Measurements from ENCODE around the gene MRPS27.
"Not testable (repeated sequence)": the region's sequence is repeated elsewhere in the genome, so short reads cannot be mapped to it uniquely, and the experiment has no call there.

Gene MRPS27

DNA sequence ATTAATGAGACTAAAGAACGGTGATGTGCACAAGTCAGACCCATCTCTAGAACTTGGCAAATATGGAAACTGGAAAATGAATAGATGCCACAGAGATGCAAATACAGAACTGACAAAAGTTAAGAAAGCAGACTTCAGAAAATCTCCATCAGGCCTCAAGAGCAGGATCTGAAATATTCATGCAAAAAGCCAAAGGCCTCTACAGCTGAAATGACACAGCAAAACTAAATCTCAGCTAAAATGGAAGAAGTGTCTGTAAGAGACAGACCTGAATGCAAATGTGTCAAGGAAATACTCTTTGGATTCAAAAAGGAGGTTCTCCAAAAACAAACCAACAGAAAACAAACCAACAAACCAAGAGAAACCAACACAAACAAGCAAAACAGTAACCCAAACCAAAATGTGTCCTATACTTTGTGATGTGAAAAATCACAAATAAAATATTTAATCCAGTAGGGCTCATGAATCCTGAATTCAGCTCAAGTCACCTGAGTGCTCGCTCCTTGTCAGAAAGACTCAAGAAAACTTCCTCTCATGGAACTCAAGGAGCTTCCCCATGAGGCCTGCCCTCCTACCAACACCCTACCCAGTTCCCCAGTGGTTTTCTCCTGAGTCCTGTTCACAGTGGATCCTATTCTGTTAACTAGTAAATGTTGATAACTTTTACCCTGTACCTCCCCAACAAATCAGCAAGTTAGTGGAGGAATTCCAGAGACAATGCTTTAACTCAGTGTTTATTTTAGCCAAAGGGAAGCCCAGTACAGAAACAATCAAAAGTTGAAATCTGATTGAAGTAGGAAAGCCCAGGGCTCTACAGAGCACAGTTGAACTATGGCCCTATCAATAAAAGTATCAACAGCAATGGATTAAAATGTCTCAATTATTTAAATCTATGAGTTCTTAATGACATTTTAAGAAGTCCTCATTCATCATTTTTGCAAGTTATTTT is 14.6 kb downstream of the MRPS27 start:
- H3K4me1 Mint-ChIP-seq: peaks cover 72% of the 10 kb centered on the region
- H3K36me3 Mint-ChIP-seq: peaks cover 6% of the 10 kb centered on the region
- H3K27me3 Mint-ChIP-seq: no peaks in the 10 kb centered on the region
- H3K4me3 Mint-ChIP-seq: no peak overlapping the region
- H3K9me3 Mint-ChIP-seq: no peaks in the 10 kb centered on the region
- peak overlapping the region; percentile 62 for H3K27ac Mint-ChIP-seq

- Mint-ChIP-seq H3K4me3 (no peak overlapping the region), H3K36me3 (peaks cover 18% of the 10 kb centered on the region), H3K27me3 (no peaks in the 10 kb centered on the region), H3K4me1 (peaks cover 81% of the 10 kb centered on the region), H3K9me3 (no peaks in the 10 kb centered on the region), H3K27ac (no peak overlapping the region)
Observed at GRCh38 chr5:72302171-72302570, 17.9 kb downstream of the MRPS27 start.

DNA sequence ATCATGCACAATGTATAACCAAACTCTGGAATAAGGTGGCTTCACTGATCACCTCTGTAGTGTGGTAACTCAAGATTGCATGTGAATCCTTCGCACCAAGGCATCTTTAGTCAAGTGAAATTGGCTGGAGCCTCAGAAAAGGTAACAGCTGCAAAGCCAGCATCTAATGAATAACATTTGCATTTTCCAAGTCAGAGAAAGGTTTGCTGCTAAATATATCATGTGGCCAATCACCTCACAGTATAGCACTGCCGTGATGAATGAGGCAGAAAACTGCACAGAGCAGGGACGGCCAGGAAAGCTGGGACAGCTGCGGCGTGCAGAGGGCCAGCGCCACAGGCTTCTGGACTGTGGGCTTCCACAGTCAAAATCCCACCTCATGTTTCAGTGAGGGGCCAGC is 18.5 kb downstream of the MRPS27 start:
- Mint-ChIP-seq H3K36me3 (peaks cover 18% of the 10 kb centered on the region), H3K27ac (no peak overlapping the region), H3K4me1 (peaks cover 80% of the 10 kb centered on the region), H3K27me3 (no peaks in the 10 kb centered on the region), H3K4me3 (no peak overlapping the region), H3K9me3 (no peaks in the 10 kb centered on the region)

DNA sequence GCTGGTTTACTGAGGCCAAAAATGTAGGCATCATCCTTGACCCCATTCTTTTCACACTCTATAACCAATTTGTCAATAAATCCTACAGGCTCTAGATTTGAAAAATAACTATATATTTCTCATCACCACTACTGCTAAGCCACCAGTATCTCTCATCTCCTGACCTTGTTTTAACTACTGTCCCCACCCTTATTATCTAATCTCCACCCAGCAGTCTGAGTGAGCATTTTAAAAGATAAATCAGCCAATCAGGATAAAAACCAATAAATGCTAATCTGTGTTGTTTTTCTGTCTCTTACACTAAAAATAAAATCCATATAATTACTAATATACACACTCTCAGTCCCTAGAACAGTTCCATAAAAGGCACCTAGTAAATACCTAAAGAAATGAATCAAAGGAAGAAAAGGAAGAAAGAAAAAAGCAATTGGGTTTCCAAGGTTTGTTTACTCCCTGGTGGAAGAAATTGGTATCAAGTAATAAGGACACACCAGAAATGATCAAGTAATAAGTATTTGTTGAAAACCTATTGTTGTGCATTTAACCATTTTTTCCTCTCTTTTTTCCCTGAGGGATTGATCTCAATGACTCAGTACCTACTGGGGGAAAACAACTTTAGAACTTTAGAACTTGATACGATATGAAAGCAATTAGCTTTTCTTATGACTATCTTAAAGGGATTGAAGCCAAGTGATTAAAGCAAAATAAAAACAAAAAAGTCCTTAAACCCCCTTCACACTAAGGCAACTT is 19.3 kb downstream of the MRPS27 start:
- Mint-ChIP-seq H3K4me1 (peaks cover 76% of the 10 kb centered on the region), H3K36me3 (peaks cover 23% of the 10 kb centered on the region), H3K27ac (no peak overlapping the region), H3K27me3 (no peaks in the 10 kb centered on the region), H3K4me3 (no peak overlapping the region), H3K9me3 (no peaks in the 10 kb centered on the region)

- no peaks in the 10 kb centered on the region for H3K27me3 Mint-ChIP-seq
- peaks cover 62% of the 10 kb centered on the region for H3K4me1 Mint-ChIP-seq
- no peak overlapping the region for H3K27ac Mint-ChIP-seq
- peaks cover 30% of the 10 kb centered on the region for H3K36me3 Mint-ChIP-seq
- no peaks in the 10 kb centered on the region for H3K9me3 Mint-ChIP-seq
- H3K4me3 Mint-ChIP-seq: no peak overlapping the region
Observed at GRCh38 chr5:72298711-72299110, 21.3 kb downstream of the MRPS27 start.

DNA sequence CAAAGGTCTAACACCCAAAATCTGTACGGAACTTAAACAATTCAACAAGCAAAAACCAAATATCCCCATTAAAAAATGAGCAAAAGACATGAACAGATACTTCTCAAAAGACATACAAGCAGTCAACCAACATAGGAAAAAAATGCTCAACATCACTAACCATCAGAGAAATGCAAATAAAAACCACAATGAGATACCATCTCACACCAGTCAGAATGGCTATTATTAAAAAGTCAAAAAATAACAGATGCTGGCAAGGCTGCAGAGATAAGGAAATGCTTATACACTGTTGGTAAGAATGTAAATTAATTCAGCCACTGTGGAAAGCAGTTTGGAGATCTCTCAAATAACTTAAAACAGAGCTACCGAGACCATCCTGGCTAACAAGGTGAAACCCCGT is 21.9 kb downstream of the MRPS27 start:
- peaks cover 58% of the 10 kb centered on the region for H3K4me1 Mint-ChIP-seq
- H3K36me3 Mint-ChIP-seq: peaks cover 30% of the 10 kb centered on the region
- not testable (repeated sequence) for H3K4me3 Mint-ChIP-seq, H3K9me3 Mint-ChIP-seq, H3K27me3 Mint-ChIP-seq, H3K27ac Mint-ChIP-seq

GRCh38 chr5:72296256-72296655 is 23.8 kb downstream of the MRPS27 start:
- H3K9me3 Mint-ChIP-seq: no peaks in the 10 kb centered on the region
- peaks cover 41% of the 10 kb centered on the region for H3K4me1 Mint-ChIP-seq
- H3K27me3 Mint-ChIP-seq: no peaks in the 10 kb centered on the region
- peaks cover 31% of the 10 kb centered on the region for H3K36me3 Mint-ChIP-seq
- H3K27ac Mint-ChIP-seq: no peak overlapping the region
- no peak overlapping the region for H3K4me3 Mint-ChIP-seq

DNA sequence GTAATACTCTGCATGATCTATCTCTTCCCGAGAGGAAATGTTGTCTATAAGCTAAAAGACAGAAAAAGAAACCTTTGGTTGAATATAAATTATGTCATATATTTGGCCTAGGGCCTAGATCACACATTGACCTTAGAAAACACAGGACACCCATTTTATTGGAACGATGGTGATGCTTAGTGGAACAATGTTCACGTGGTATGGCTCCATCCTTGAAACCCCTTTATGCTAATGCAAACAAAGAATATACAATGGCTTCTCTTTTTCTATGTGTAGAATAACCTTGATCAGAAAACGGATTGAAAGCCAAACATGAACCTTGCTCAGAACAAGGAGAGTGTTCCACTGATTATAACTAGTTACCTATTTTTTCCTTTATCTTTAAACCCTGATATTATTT is 24.5 kb downstream of the MRPS27 start:
- no peak overlapping the region for H3K27ac Mint-ChIP-seq
- no peaks in the 10 kb centered on the region for H3K27me3 Mint-ChIP-seq
- peaks cover 29% of the 10 kb centered on the region for H3K36me3 Mint-ChIP-seq
- H3K9me3 Mint-ChIP-seq: no peaks in the 10 kb centered on the region
- peaks cover 34% of the 10 kb centered on the region for H3K4me1 Mint-ChIP-seq
- H3K4me3 Mint-ChIP-seq: no peak overlapping the region

- no peaks in the 10 kb centered on the region for H3K9me3 Mint-ChIP-seq
- H3K36me3 Mint-ChIP-seq: peaks cover 22% of the 10 kb centered on the region
- H3K4me3 Mint-ChIP-seq: no peak overlapping the region
- H3K4me1 Mint-ChIP-seq: peaks cover 23% of the 10 kb centered on the region
- H3K27ac Mint-ChIP-seq: no peak overlapping the region
- H3K27me3 Mint-ChIP-seq: no peaks in the 10 kb centered on the region
Observed at GRCh38 chr5:72294473-72294872, 25.6 kb downstream of the MRPS27 start.

DNA sequence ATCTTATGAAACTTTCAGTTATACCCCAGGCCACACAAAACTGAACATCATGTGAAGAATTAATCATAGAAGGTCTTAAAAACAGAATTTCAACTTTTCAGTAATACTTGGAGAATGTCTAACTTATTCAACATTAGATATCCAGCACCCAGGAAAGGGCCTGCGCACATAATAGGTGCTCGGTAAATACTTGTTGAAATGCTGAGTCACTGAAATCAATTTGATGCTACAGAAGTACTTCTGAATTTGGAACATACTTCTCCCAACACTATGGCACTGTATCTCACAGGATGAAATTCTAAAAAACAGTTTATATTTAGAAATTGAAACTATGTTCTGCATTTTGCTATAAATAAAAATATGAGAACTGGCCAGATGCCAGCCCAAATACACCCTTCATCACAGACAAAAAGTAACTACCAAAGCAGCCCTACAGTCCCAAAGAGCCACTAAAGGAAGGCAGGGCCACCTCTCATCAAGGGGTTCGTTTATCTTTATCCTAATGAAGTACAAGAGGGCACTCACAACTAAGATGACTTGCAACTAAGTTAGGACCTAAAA is 26.5 kb downstream of the MRPS27 start:
- no peak overlapping the region for H3K4me3 Mint-ChIP-seq
- H3K27ac Mint-ChIP-seq: no peak overlapping the region
- H3K4me1 Mint-ChIP-seq: peaks cover 14% of the 10 kb centered on the region
- H3K9me3 Mint-ChIP-seq: no peaks in the 10 kb centered on the region
- H3K27me3 Mint-ChIP-seq: no peaks in the 10 kb centered on the region
- peaks cover 24% of the 10 kb centered on the region for H3K36me3 Mint-ChIP-seq

DNA sequence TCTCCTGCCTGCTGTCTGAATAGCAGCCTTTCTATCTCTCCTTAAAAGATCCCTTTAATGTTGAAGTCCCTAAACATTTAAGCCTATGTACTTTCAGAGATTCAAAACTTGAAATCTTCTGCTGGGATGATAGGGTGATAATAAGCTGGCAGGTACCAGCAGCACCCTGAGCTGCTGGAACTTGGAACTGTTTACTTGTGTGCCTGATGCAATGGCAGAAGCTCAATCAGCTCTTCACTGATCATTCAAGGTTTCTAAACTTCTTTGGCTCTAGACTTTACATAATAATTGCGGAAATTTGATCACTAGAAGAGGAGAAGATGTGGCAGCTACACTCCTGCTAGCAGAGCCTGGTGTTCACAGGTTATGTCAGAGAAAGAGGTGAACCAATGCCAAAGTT is 27.6 kb downstream of the MRPS27 start:
- Mint-ChIP-seq H3K4me3 (no peak overlapping the region), H3K36me3 (peaks cover 24% of the 10 kb centered on the region), H3K27me3 (no peaks in the 10 kb centered on the region), H3K9me3 (no peaks in the 10 kb centered on the region), H3K4me1 (peaks cover 8% of the 10 kb centered on the region), H3K27ac (no peak overlapping the region)

DNA sequence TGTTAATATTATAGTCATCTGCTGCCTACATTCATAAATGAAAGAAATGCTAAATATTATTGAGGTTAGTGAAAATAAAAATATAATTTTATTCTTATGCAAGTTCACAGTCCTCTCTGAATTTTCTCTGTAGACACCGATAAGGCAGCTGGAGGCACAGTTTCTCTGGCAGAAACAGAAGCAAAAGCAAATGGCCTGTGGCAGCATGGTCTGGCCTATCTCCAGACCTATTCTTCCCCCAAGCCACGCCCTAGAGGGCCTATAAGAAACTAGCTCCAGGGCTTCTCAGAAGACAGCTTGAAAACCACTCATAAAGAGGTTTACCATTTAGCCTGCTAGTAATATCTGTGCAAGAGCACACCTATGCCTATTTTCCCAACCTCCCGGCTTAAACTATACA is 28.4 kb downstream of the MRPS27 start:
- Mint-ChIP-seq H3K4me3 (no peak overlapping the region), H3K9me3 (no peaks in the 10 kb centered on the region), H3K36me3 (peaks cover 25% of the 10 kb centered on the region), H3K4me1 (peaks cover 6% of the 10 kb centered on the region), H3K27ac (no peak overlapping the region), H3K27me3 (no peaks in the 10 kb centered on the region)

DNA sequence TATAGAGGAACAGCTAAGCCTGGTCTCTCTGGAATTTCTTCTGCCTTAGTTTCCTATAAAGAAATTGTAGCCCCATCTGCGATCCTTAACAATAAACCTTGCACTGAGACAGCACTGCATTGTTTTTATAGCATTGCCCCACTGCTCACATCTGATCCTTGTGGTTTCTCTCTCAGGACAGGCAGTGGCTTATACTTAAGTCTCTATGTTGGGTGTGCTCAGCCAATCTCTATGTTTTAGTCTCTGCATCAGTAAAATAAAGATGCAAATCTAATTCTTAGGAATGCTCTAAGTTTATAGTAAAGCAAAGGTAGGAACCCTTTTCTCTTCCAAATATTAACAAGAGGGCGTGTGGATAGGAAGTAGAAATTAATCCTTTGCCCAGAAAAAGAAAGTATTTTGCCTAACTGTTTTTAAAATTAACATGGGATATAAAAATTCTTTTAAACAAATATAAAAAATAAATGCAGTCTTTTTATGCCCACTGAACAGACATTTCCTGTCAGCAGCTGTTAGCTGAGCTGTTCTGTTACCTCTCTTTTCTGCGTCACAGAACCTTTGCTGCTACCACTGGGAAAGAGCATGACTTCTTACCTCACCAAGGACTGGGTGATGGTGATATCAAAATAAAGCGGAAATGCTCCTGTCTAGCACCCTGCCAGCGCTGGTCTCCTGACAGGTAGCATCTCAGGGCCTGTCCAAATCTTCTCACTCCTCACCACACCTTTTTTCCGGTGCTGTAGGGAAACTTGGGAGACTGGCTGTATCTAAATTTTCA is 29.5 kb downstream of the MRPS27 start:
- Mint-ChIP-seq H3K27me3 (no peaks in the 10 kb centered on the region), H3K9me3 (no peaks in the 10 kb centered on the region), H3K4me3 (no peak overlapping the region), H3K4me1 (peaks cover 6% of the 10 kb centered on the region), H3K27ac (no peak overlapping the region), H3K36me3 (peaks cover 23% of the 10 kb centered on the region)

GRCh38 chr5:72288924-72289323 is 31.1 kb downstream of the MRPS27 start:
- H3K4me1 Mint-ChIP-seq: no peaks in the 10 kb centered on the region
- H3K36me3 Mint-ChIP-seq: peaks cover 19% of the 10 kb centered on the region
- H3K9me3 Mint-ChIP-seq: no peaks in the 10 kb centered on the region
- no peak overlapping the region for H3K27ac Mint-ChIP-seq
- H3K27me3 Mint-ChIP-seq: no peaks in the 10 kb centered on the region
- no peak overlapping the region for H3K4me3 Mint-ChIP-seq

- Mint-ChIP-seq H3K27ac (no peak overlapping the region), H3K4me1 (no peaks in the 10 kb centered on the region), H3K36me3 (peaks cover 17% of the 10 kb centered on the region), H3K27me3 (no peaks in the 10 kb centered on the region), H3K9me3 (no peaks in the 10 kb centered on the region), H3K4me3 (no peak overlapping the region)
Observed at GRCh38 chr5:72286798-72287197, 33.2 kb downstream of the MRPS27 start.
